ENCODE measurements around the gene BEX3.

- no peak for TF ChIP-seq POLR2A (IDR thresholded peaks at IDR 0.05)
- TF ChIP-seq CTCF (IDR thresholded peaks at IDR 0.05): no peak
These were observed 16.2 kb upstream of the BEX3 start for GRCh38 chrX:103360092-103360491.

Data from body of pancreas (tissue), 4 donors.